Measurements from ENCODE around the gene C3orf80. TPM values are rescaled to one million over a fixed set of nuclear protein-coding genes. Genes with fewer than 3 reads are reported as not detected.

C3orf80 gene
- total RNA-seq, 1 experiment from 2014 or later, result 0.13 TPM

DNA sequence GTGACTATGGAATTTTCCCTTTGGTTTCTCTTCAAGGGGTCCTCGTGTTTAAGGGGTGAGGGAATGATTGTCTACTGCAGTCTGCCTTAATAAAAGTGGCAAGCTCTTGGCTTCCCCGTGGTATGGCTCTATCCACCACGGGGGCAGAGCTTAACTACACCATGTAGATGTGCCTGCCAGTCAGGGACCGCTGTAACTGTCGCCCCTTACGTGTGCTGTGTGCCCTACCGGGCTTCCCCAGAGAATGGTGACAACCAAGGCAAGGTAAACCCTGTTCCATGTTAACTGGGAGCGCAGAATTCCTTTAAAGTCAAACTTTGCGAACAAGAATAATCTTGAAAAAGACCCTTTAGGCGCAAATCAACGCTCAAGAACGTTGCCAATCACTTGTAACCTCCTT lies 966 bp upstream of the C3orf80 start:
- H3K36me3 Mint-ChIP-seq (ENCODE audit: insufficient read depth in 1 of 3, low read depth in 3 of 3), result no peaks in the 10 kb centered on the region
- no peak overlapping the region for H4K8ac ChIP-seq (replicated peaks; ENCODE audit: insufficient read length, low read depth, low read length)
- H3K27me3 ChIP-seq (ENCODE audit: insufficient read depth, low read length), result peaks cover 28% of the 10 kb centered on the region
- H4K91ac ChIP-seq (ENCODE audit: insufficient read length, low read depth, low read length), result no peak overlapping the region
- H3T11ph ChIP-seq (ENCODE audit: low read length), result no peak overlapping the region
- H4K5ac ChIP-seq (ENCODE audit: insufficient read length, low read depth, low read length), result no peak overlapping the region
- H3K14ac ChIP-seq (ENCODE audit: insufficient read depth, low read length), result no peak overlapping the region
- H3K27ac Mint-ChIP-seq, result no peak overlapping the region
- DNase-seq, result peak; percentile 38
- H2BK15ac ChIP-seq (ENCODE audit: low read depth, low read length), result no peak overlapping the region
- H3K18ac ChIP-seq (ENCODE audit: insufficient read length, low read depth, low read length), result no peak overlapping the region
- H3K4me3 Mint-ChIP-seq, result peak overlapping the region; percentile 68 to 85
- H3K9me3 Mint-ChIP-seq, result no peaks in the 10 kb centered on the region
- H4K20me1 ChIP-seq (ENCODE audit: control insufficient read depth, insufficient read depth, insufficient read length), result no peaks in the 10 kb centered on the region
- peaks cover 79% of the 10 kb centered on the region for H3K27me3 Mint-ChIP-seq (ENCODE audit: low read depth)
- no peak overlapping the region for H2AFZ ChIP-seq (ENCODE audit: low read length)
- H3K4ac ChIP-seq (ENCODE audit: low read depth, low read length), result no peak overlapping the region
- H3K79me2 ChIP-seq (ENCODE audit: insufficient read depth, low read length), result no peaks in the 10 kb centered on the region
- peak overlapping the region; percentile 72 for H3K4me2 ChIP-seq (ENCODE audit: insufficient read depth, insufficient read length, low read length)
- H2BK5ac ChIP-seq (ENCODE audit: insufficient read length, low read length), result no peak overlapping the region
- no peak overlapping the region for H2BK120ac ChIP-seq (ENCODE audit: low read depth, low read length, poor library complexity, severe bottlenecking)
- H3K4me1 Mint-ChIP-seq, result peaks cover 16 to 17% of the 10 kb centered on the region in 2 experiments
- H3K27ac ChIP-seq (ENCODE audit: insufficient read length, low read depth, low read length), result no peak overlapping the region
- H3K23ac ChIP-seq (ENCODE audit: insufficient read length, low read depth, low read length), result no peak overlapping the region
- no peak for TF ChIP-seq CTCF (conservative IDR thresholded peaks at IDR 0.05)
- no peaks in the 10 kb centered on the region for H3K9me3 ChIP-seq (ENCODE audit: control insufficient read depth, low read depth, low read length)
- no peak overlapping the region for H2AK5ac ChIP-seq (ENCODE audit: insufficient read length, low read length)
- H3K4me1 ChIP-seq (ENCODE audit: insufficient read depth, low read length), result no peaks in the 10 kb centered on the region
- H2BK12ac ChIP-seq (ENCODE audit: insufficient read length, low read depth, low read length), result no peak overlapping the region
- H3K23me2 ChIP-seq (ENCODE audit: insufficient read length, low read depth, low read length, poor library complexity, severe bottlenecking), result peaks cover 18% of the 10 kb centered on the region
- no CpG with 5 or more reads among the region's 12 CpGs for WGBS (ENCODE audit: extremely low coverage, insufficient read length, low lambda C conversion rate)
- no peak overlapping the region for H3K56ac ChIP-seq (ENCODE audit: insufficient read length, low read depth, low read length)
- H3K9ac ChIP-seq (ENCODE audit: extremely low read depth, insufficient read length, low read length), result no peak overlapping the region
- no peaks in the 10 kb centered on the region for H3K79me1 ChIP-seq (ENCODE audit: insufficient read depth, low read depth, low read length, poor library complexity, severe bottlenecking)
- no peak overlapping the region for H2BK20ac ChIP-seq (ENCODE audit: low read depth, low read length, poor library complexity, severe bottlenecking)
